Activated CD4-positive, alpha-beta T cell treated with anti-CD3 and anti-CD28 coated beads, Interleukin-2, amount 50 U/mL, for 4 hours (primary cell): Measurements from ENCODE around the gene GSTA3.
"Not testable (repeated sequence)": the region's sequence is repeated elsewhere in the genome, so short reads cannot be mapped to it uniquely, and the experiment has no call there.

Experiments
- DNase-seq, 2 experiments: peaks; one replicate each; pipeline ENCODE4 v3.0.0-alpha.2; 2020

Gene GSTA3

GRCh38 chr6:52856137-52856536, 53.4 kb downstream of the GSTA3 start:
- DNase-seq, result not testable (repeated sequence)

GRCh38 chr6:52849137-52849536, 60.4 kb downstream of the GSTA3 start:
- DNase-seq, result no peak
